Type B pancreatic cell (in vitro differentiated cells): ENCODE results near the gene SAG. TPM values are rescaled to one million over a fixed set of nuclear protein-coding genes. Genes with fewer than 3 reads are reported as not detected.
A peak's percentile ranks its signal among the peaks of the same experiment; 100 is the strongest.

ENCODE experiments used
- DNase-seq: peaks from one replicate; pipeline ENCODE4 v3.0.0; 2021; ENCODE audit warnings: mixed read lengths; ENCODE audit not compliant: unreplicated experiment; ENCODE audit errors: extremely low spot score
- H3K27ac Mint-ChIP-seq: 2 replicates; pipeline ENCODE4 v1.8.0; 2021; ENCODE audit warnings: mild to moderate bottlenecking, mixed read lengths
- H3K27me3 Mint-ChIP-seq: 2 replicates; pipeline ENCODE4 v1.8.0; 2021; ENCODE audit warnings: mixed read lengths
- H3K36me3 Mint-ChIP-seq: 2 replicates; pipeline ENCODE4 v1.8.0; 2021; ENCODE audit warnings: mixed read lengths
- H3K4me1 Mint-ChIP-seq: one replicate; pipeline ENCODE4 v1.8.0; 2021; ENCODE audit warnings: mixed read lengths; ENCODE audit not compliant: unreplicated experiment
- H3K4me3 Mint-ChIP-seq: 2 replicates; pipeline ENCODE4 v1.8.0; 2021; ENCODE audit warnings: mild to moderate bottlenecking, mixed read lengths
- H3K9me3 Mint-ChIP-seq: 2 replicates; pipeline ENCODE4 v1.8.0; 2021; ENCODE audit warnings: mixed read lengths
- CTCF ChIP-seq: fragments of 200-600 bp; sonication (generic); conservative IDR thresholded peaks from 2 replicates; pipeline ENCODE4 v1.5.0; 2021; ENCODE audit warnings: antibody characterized with exemption, mild to moderate bottlenecking
- total RNA-seq: library from RNA; stranded (reverse); gene quantifications from 2 replicates; pipeline ENCODE4 v1.2.1, GENCODE V29; 2021; ENCODE audit warnings: low replicate concordance

Gene SAG
- total RNA-seq, 1 donor from 2014 or later, result 0.43 TPM

- H3K4me3 Mint-ChIP-seq, result no peak overlapping the region
- TF ChIP-seq CTCF, result no peak
- H3K9me3 Mint-ChIP-seq, result no peaks in the 10 kb centered on the region
- H3K27ac Mint-ChIP-seq, result no peak overlapping the region
- no peaks in the 10 kb centered on the region for H3K27me3 Mint-ChIP-seq
- H3K4me1 Mint-ChIP-seq, result peaks cover 4% of the 10 kb centered on the region
- H3K36me3 Mint-ChIP-seq, result peaks cover 33% of the 10 kb centered on the region
- no peak for DNase-seq
Measured at GRCh38 chr2:233295891-233296290, 11.7 kb upstream of the SAG start.

GRCh38 chr2:233297076-233297475 lies 10.5 kb upstream of the SAG start:
- DNase-seq, result no peak
- Mint-ChIP-seq H3K4me1 (peaks cover 4% of the 10 kb centered on the region), H3K27ac (peak overlapping the region; percentile 58), H3K36me3 (peaks cover 27% of the 10 kb centered on the region), H3K9me3 (no peaks in the 10 kb centered on the region), H3K27me3 (no peaks in the 10 kb centered on the region), H3K4me3 (no peak overlapping the region)
- TF ChIP-seq CTCF, result no peak

- Mint-ChIP-seq H3K4me3 (no peak overlapping the region), H3K9me3 (no peaks in the 10 kb centered on the region), H3K27ac (no peak overlapping the region), H3K4me1 (peaks cover 4% of the 10 kb centered on the region), H3K36me3 (peaks cover 11% of the 10 kb centered on the region), H3K27me3 (no peaks in the 10 kb centered on the region)
- DNase-seq, result no peak
- no peak for TF ChIP-seq CTCF
Measured at GRCh38 chr2:233300401-233300800, 7.2 kb upstream of the SAG start.

GRCh38 chr2:233301248-233301647 lies 6.4 kb upstream of the SAG start:
- no peak for TF ChIP-seq CTCF

GRCh38 chr2:233301811-233302210 lies 5.8 kb upstream of the SAG start:
- H3K4me3 Mint-ChIP-seq, result no peak overlapping the region
- H3K4me1 Mint-ChIP-seq, result peaks cover 4% of the 10 kb centered on the region
- H3K36me3 Mint-ChIP-seq, result peaks cover 6% of the 10 kb centered on the region
- H3K27ac Mint-ChIP-seq, result no peak overlapping the region
- no peak for TF ChIP-seq CTCF
- no peak for DNase-seq
- no peaks in the 10 kb centered on the region for H3K27me3 Mint-ChIP-seq
- H3K9me3 Mint-ChIP-seq, result no peaks in the 10 kb centered on the region

More at GRCh38 chr2:233301248-233301647, 6.4 kb upstream of the SAG start:
- Mint-ChIP-seq H3K4me1 (peaks cover 4% of the 10 kb centered on the region), H3K27me3 (no peaks in the 10 kb centered on the region), H3K36me3 (peaks cover 6% of the 10 kb centered on the region), H3K27ac (no peak overlapping the region), H3K4me3 (no peak overlapping the region), H3K9me3 (no peaks in the 10 kb centered on the region)
- no peak for DNase-seq

- H3K36me3 Mint-ChIP-seq, result peaks cover 6% of the 10 kb centered on the region
- TF ChIP-seq CTCF, result no peak
- H3K4me1 Mint-ChIP-seq, result peaks cover 4% of the 10 kb centered on the region
- H3K27ac Mint-ChIP-seq, result no peak overlapping the region
- DNase-seq, result no peak
- H3K27me3 Mint-ChIP-seq, result no peaks in the 10 kb centered on the region
- no peaks in the 10 kb centered on the region for H3K9me3 Mint-ChIP-seq
- no peak overlapping the region for H3K4me3 Mint-ChIP-seq
Measured at GRCh38 chr2:233303252-233303651, 4.4 kb upstream of the SAG start.
